GM18499 (cell line): ENCODE measurements around the gene HOTAIR.

Experiments
- ATAC-seq: cut with Tn5 transposase; IDR thresholded peaks from one replicate; pipeline ENCODE4 v1.9.1; 2021; ENCODE audit warnings: moderate number of reproducible peaks; ENCODE audit not compliant: insufficient read depth, unreplicated experiment

HOTAIR gene

DNA sequence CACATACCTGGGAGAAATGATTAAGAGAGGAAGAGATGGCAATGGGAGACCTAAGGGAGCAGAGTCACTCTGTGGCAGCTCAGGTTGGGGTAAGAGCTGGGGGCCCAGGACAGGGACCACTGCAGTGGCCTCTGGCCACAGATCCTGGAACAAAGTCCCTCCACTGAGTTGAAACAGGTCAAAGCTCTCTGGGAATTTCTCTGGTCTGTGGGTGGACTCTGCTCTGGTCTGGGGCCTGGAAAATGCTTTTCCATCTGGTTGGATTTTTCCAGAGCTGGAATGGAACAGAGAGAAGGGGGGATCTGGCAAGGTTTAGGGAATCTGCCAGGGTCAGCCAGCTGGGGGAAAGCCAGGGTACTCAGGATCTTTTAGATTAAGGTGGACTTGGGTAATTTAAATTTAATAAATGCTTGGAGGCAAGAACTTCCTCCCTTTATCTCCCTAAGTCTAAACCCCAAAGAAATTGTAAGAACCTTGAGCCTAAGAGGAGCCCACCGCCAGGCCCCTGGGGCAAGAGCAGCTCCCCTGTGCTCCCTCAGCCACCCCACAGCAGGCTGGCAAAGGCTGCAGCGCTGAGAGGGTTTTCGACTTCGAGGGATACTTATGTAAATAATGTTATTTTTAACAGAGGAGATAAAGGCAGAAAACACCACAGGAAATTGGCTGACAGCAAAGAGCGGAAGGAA, 13.9 kb upstream of the HOTAIR start:
- no peak for ATAC-seq

DNA sequence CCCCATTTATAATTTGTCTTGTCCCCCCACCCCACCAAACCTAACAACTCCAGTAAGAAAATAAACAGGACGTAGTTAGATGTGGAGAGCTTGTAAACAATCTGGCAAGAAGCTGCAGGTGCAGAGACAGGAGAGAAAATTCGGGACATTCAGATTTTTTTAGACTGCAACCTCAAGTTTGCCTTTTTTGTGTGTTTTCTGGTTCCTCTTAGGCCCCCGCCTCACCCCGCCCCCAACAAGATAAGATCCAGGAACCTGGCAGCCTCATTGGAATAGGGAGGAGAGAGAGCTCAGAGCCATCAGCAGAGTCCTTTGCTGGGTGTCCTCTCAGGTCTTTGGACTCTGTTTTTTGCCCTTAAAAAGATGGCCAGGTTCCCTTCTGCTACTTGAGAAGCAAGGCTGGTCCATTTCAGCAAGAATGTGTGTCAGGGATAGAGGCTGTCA, 13.1 kb upstream of the HOTAIR start:
- no peak for ATAC-seq

DNA sequence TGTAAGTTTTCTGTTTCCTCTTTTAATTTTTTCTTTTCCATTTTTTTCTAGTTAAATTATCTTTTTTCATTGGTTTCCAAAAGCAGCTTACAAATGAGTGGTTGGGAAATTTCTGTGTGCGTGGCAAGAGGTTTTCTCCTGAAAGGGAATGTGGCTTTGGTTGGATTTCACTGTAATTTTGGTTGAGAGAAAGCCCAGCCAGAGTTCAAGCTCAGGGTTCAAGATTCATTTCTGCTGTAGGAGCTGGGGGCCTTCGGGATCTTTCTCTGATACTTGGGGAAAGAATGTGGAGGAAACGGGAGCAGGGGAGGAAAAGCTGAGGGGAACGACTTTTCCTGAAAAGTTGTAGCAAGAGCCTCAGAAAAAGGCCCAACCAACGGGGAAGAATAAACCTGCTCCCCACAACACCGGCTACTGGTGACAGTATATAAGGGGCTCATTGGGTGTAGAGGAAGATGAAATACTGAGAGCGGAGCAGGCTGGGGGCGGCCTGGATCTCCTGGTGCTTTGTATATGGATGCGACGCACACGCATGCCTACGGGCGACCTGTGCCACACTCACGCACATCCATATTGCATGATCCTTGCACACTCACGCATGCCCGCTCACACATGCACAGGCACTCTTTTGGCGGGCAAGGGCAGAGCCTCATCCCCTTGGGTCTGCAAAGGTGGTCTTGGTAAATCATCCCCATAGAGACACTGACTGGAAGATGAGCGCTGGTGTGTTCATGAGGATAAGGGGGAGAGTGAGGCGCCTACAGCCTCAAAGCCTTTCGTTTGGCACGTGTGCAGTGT, 12.1 kb upstream of the HOTAIR start:
- no peak for ATAC-seq

DNA sequence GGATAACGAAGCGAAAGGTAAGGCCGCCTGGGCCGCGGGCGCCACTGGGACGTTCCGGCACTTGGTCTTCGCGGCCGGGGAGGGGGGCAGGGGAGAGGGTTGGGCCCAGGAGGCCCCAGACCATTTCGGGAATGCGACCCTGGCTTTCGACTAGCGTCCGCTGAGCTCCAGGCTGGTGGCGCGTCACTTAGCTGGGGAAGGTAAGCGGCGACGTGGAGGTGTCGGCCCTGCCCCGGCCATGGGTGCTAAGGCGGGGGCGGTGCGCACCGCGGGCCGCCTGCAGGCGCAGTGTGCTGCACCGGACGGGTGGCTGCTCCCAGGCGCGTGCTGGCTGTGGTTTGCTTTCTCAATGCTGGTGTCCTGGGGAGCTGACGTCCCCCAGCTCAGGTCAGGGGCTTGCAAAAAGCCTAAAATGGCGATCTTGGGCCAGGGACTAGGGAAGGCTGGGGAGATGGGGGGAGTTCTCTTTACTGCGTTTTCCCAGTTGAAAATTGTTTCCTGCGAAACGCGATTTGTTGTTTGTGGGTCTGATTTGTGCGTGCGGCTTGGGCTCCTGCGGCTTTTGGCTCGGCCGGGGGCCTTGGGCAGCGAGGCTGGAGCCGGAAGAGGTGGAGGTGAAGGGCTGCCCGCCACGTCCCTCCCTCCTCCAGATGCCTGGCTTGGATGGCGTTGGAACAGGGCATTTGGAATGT, 11.4 kb upstream of the HOTAIR start:
- ATAC-seq = no peak

DNA sequence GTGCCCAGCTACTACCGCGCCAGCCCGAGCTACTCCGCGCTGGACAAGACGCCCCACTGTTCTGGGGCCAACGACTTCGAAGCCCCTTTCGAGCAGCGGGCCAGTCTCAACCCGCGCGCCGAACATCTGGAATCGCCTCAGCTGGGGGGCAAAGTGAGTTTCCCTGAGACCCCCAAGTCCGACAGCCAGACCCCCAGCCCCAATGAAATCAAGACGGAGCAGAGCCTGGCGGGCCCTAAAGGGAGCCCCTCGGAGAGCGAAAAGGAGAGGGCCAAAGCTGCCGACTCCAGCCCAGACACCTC, 10.9 kb upstream of the HOTAIR start:
- no peak for ATAC-seq

DNA sequence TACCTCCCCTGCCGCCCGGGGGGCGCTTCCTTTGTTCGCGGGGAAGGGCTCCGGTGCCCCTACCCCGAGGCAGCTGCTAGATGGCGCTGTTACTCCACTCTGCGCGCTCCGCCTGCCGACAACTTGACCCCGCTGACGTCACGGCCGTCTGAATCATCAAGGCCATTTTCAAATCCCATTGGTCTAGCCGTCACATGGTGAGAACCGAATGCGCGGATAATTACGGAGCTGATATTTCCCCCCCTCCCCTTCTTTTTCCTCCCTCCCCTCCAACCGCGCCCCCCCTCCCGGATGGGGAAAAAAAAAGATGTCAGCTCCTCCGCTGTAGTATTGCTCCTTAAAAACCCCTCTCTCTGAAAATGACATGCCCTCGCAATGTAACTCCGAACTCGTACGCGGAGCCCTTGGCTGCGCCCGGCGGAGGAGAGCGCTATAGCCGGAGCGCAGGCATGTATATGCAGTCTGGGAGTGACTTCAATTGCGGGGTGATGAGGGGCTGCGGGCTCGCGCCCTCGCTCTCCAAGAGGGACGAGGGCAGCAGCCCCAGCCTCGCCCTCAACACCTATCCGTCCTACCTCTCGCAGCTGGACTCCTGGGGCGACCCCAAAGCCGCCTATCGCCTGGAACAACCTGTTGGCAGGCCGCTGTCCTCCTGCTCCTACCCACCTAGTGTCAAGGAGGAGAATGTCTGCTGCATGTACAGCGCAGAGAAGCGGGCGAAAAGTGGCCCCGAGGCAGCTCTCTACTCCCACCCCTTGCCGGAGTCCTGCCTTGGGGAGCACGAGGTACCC, 10.3 kb upstream of the HOTAIR start, which contains the start of gene HOXC10:
Gene HOXC10 (plus strand): TSS at position 246 of the 791 bp plus-strand sequence. CDS start 114 bp downstream, at position 360.
- ATAC-seq = no peak

DNA sequence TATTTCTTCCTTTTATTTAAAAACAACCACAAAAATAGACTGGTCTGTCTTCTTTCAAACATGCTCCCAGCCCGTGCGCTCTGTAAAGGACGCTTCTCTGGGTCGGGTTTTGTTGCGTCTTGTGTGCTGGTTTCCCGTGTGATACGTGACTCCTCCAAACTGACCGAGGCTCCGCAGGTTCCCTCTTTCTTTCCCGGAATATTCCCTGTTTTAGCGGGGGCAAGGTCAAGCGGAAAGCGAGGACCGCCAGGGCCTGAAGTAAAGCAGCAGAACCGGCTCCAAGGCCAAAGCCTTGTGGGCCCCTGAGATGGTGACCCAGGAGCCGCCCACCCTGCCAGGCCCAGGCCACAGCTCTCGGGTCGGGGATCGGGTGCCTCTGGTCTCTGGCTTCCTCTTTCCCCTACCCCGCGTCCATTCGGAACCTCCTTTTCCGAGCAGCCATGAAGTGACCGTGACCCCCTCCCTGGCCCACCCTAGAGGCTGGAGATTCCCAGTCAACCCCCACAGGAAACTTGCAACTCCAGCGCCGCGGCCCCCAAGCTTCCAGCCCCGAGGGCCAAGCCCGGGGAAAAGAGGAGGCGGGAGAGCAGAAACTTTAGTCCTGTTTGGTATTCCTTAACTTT, 9.3 kb upstream of the HOTAIR start:
- no peak for ATAC-seq

DNA sequence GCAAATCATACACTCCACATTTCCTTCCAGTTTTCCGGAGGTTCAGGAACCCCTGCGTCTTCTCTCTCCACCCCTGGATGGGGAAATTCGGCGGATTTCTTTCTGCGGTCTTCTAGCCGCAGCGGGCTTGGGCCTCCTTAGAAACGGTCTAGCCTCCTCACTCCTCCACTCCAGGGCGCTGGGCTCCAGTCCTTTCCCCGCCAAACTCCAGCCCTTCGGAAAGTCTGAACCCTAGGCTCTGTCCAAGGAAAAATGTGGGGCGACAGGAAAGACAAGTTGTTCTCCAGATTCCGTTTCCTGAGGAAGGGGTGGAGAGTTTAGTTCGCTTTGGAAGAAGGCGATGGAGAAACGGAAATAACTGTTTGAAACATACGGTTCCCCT, 8.8 kb upstream of the HOTAIR start:
- ATAC-seq = no peak

DNA sequence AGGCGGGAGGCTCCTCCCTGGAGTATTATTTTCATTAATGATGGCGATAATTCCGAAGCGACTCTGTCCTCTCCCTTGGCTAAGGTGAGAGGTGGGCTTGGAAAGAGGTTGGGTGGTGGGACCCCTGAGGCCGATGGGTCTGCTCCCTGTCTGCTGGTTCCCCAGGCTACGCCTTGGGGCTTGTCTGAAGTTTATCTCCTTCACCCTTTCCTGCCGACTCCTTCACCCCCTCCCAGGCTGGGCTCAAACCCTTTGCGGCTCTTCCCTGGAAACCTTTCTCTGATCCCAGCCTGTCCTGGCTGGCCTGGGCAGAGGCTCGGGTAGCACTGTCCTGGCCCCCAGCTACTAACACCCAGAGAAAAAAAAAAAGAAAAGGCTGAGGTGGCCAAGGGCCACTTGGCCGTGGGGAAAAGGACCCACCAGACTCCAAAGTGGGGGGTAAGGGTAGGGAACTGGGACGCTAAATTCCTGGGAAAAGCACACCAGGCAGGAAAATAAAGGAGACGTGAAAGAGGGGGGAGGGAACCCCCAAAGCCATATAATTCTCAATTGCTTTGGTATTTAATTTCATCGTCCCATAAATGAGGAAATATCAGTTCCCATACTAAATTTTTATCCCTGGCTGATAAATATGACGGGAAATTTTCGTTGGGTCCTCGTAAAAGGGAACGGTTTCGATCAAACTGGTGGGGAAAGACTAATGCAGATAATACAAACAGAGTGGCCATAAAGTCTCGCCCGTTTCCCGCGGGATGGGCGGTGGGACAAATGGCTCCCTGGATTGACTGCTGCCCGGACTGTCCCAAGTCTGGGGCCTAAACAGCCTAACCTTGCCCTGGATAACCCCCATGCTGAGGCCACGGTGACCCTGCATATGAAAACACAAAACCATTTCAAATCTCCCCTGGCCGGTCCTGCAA, 8.2 kb upstream of the HOTAIR start:
- no peak for ATAC-seq

DNA sequence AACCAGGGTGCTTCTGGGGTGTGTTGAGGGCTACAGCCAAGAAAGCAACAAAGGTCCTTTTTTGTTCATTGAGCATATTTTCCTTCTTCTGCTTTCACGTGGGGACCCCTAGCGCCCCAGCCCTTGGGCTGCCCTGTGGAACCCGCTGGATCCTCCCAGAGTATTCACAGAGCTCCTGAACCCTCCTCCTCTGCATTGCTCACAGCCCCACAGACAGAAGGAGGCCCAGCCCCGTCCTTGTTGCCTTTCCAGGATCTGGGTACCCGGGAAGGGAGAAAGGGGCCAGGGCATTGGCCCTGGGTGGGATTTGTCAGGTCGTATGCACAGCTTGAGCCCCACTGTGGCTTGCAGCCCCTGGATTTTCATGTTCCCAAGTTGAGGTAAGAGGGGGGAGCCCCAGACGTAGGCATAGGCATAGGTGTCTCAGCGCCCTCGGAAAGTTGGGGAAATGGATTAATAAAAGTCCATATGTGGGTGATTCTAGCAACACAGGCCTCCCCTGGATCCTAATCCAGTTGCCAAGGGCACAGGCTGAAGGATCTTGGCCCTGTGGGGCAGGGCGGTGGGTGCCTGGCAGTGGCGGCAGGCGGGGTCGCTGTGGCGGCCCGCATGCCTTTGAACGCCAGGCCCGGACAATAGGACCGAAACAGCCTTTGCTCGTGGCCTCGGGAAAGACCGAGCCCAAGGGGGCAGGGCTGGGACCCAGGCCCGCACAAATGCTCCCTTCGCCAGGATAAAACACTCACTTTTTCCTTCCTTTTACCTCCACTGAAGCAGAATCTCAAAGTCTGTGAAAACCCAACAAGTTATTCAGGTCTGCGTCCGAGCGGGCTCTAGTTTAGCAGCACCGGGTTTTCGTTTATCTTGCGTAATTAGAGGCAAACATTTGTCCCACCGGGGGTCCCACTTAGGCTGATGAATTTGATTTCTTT, 7.1 kb upstream of the HOTAIR start:
- no peak for ATAC-seq

DNA sequence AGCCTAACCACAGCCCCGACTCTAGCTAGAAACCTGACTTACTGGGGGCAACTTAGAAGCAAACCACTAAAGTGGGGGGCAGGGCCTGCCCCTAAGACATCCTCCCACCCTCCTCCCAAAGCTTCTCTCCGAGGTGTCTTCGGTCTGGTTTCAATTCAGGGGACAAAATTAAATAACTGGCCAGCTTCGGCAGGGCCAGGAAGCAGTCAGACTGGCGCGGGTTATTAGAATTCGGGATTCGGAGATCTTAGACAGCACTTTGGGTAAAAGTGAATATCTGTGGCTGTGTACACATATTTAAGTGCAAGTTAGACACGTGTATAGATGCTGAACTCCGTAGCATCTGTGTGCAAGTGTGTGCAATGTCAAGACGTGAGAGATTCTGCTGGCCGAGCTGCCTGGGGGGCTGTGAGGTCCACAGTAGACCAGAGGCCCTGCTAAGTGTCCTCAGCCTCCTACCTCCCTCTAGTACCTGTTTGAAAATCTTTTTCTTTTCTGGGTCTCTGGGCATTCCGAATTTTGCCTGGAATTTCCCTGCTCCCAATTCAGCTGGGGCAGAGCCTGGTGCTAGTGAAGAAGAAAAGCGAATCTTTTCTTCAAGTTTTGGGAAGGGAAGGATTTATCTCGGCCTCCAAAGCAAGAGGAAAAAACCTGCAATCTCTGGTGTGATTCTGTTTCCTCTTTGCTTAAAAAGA, 6.2 kb upstream of the HOTAIR start:
- no peak for ATAC-seq

DNA sequence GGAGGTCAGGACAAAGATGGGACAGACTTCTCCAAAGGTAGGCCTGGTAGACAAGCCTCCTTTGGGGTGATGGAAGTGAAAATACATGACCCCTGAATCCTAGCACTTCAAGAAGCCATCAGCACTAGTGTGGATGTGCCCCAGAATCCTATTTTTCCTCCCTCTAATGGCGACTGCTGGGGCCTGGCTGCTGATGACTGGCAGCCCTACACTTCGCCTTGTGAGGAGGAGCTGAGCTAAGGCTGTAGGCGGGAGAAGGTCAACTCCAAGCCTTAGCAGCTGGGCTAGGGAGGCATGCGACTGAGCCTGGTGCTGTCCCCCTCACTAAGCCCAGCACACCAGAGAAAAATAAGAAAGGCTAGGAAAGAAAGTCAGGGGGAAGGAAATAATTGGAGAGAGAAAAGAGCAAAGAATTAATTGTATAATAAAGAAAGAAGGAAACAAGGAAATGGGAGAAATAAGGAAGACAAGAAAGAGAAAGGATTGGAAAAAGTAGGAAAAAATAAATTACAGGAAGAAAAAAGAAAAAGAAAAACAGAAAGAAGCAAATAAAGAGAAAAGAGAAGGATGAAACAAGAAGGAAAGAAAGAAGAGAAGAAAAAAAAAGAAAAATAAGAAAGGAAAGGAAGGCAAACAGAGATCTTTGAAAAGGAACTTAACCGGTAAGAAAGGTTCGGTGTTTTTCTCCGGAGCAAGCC, 5.5 kb upstream of the HOTAIR start:
- no peak for ATAC-seq

DNA sequence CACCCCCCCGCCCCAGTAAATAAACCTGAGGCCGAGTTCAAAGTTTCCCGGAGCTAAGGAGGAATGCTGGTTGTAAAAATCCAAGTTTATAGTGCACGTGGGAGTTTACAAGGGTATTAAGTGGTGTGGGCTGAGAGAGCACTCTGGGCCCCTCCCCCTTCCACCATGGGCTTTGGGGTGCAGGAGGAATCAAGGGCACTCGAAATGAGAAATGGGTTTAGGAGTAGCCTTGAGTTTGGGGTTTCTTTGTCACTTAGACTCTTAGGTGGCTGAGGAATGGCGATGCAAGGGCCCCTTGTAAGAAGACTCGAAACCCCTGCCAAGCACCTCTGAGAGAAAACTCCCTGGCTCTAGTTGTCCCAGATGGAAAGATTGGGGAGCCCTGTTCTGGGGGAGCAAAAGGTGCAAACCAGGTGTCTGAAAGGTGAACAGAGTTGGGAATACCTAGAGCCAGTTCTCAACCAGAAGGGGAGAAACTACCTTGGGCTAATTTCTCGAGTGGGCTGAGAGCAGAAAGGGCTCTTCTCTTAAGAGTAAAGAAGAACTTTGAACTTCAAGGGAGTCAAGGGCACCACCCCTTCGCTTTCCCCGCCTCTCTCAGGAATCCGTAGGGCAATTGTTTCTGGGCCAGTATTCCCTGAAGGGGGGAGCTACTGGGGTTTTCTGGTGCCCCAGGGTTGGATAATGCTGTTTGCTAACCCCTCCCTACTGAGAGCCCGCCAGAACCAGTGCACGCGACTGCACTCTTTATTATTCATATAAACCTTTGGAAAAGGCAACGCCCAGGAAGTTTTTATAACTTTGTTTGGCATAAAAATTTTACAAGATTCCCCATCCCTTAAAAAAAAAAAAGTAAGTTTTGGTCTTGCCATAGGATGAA, 4.0 kb upstream of the HOTAIR start:
- no peak for ATAC-seq

DNA sequence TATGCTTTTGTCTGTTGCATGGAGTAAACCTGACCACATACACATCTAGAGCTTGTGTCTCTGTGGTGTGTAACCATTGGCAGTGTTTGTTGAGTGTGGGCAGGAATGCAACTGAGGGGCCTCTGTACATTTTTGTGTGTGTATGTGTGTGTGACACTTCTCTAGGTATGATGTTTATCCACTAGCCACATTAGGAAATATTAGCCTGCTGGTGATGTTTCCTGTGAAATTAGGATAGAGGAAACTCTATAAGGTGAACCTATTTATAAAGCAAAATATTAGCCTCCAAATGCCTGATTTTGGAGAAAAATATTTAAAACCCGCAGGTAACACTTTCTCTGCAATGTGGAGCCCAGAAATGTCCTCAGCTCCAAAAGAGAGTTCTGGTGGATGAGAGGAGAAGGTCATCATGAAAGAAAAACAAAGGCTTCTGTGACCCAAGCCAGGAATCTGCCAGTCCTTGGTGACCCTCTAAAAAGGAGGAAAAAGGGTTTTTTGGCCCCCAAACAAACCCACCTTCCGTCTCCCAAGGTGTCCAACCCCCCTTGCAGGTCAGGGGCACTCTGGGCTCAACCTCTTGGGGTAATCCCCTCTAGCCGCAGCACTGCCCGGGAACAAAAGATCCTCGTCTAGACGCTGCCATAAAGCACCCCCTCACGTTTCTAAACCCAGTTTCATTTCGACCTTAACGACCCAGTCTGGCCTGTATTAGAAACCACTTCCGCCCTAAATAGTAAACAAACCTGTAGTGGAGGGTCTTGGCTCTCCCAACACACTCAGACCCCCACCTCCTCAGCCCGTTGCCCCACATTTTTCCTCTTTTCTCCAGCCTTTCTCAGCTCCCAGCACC, 3.1 kb upstream of the HOTAIR start:
- no peak for ATAC-seq
